A549 treated with CpdA at 1 μM for 4 hours (cell line): Measurements from ENCODE around the gene CIDEA. TPM values are rescaled to one million over a fixed set of nuclear protein-coding genes. Genes with fewer than 3 reads are reported as not detected.

Source experiments
- total RNA-seq: library from RNA; stranded (reverse); fragments of 200-300 nt; extraction: Qiagen RNA extraction; gene quantifications from 5 replicates; pipeline ENCODE4 v1.2.3, GENCODE V29; 2022; ENCODE audit warnings: low read depth

The CIDEA gene, protein sequence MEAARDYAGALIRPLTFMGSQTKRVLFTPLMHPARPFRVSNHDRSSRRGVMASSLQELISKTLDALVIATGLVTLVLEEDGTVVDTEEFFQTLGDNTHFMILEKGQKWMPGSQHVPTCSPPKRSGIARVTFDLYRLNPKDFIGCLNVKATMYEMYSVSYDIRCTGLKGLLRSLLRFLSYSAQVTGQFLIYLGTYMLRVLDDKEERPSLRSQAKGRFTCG
- not detected in 5 replicates for total RNA-seq

DNA sequence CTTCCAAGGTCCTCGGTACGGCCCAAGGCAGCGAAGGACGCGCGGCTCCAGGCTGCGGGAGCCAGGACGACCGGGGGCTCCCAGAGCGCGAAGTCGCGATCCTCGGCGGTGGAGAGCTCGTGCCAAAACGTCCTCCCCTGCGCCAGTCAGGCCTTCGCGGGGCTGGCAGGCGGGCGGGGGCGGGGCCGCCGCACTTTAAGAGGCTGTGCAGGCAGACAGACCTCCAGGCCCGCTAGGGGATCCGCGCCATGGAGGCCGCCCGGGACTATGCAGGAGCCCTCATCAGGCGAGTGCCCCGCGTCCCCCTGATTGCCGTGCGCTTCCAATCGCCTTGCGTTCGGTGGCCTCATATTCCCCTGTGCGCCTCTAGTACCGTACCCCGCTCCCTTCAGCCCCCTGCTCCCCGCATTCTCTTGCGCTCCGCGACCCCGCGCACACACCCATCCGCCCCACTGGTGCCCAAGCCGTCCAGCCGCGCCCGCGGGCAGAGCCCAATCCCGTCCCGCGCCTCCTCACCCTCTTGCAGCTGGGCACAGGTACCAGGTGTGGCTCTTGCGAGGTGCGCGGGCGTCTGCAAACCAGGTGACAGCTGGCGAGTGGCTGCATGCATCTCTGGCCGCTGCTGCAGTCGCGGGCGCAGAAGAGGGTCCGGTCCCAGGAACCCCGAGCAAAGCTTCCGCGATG, at the start of gene CIDEA:
CIDEA (plus strand) TSS at position 226 of the 684 bp plus-strand sequence; CDS start at position 249, 23 bp downstream.

DNA sequence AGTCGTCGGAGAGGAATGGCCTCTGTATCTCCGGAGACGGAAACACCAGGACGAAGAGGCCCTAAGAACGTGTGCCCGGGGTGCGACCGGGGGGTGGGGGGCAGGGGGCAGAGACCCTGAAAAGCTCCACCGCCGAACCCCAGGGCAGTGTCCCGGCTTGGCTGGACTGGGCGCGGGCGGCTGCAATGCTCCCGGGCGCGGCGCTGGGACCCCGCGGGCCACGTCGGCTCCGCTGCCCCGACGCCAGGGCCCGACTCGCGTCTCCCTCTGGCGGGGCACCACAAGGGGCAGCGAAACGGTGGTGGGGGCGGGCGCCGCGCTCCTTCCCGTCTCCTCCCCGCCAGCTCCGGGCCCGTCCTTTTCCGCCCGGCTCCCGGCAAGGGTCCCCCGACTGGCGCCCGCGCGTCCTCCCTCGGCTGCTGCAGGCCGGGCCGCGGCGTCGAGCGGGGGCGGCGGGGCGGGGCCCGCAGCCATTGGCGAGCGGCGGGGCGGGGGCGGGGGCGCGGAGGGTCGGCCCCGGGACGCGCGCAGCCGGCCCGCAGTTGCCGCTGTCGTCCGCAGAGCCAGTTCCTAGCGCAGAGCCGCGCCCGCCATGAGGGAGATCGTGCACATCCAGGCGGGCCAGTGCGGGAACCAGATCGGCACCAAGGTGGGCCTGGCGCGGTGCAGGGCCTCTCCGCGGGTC, 53.7 kb downstream of the CIDEA start, which contains the start of gene TUBB6:
TUBB6 (plus strand) TSS at position 541 of the 685 bp plus-strand sequence; CDS start at position 593, 52 bp downstream.

Other genes starting within 250 kb of the CIDEA start
- gene ANKRD62, start 160.5 kb upstream of the CIDEA start, total RNA-seq, result not detected in 5 replicates
- gene TUBB6, start 53.9 kb downstream of the CIDEA start, total RNA-seq, result 166 to 220 TPM (median 188 TPM) in 5 replicates
- 36.9 to 56.6 TPM (median 37.6 TPM) in 5 replicates for gene AFG3L2, start 122.9 kb downstream of the CIDEA start, total RNA-seq
- gene PRELID3A, start 153.6 kb downstream of the CIDEA start, total RNA-seq, result 5.9 to 13.6 TPM (median 7.6 TPM) in 5 replicates